Bone marrow (tissue), 2 donors: ENCODE results near the gene TMEM245.
"Not testable (repeated sequence)": the region's sequence is repeated elsewhere in the genome, so short reads cannot be mapped to it uniquely, and the experiment has no call there.

ENCODE experiments used
- DNase-seq, 2 donors: peaks; one replicate each; lab custom pipeline; 2025; lab: John Stamatoyannopoulos, UW

TMEM245 gene

GRCh38 chr9:108991479-108991878, 128.3 kb downstream of the TMEM245 start:
- no peak for DNase-seq

GRCh38 chr9:108983885-108984284, 135.9 kb downstream of the TMEM245 start:
- no peak for DNase-seq

GRCh38 chr9:108980893-108981292, 138.9 kb downstream of the TMEM245 start:
- DNase-seq = no peak

- DNase-seq = no peak
Observed at GRCh38 chr9:108978205-108978604, 141.5 kb downstream of the TMEM245 start.

GRCh38 chr9:108973895-108974294, 145.9 kb downstream of the TMEM245 start:
- DNase-seq = no peak

GRCh38 chr9:108972626-108973209, 147.0 kb downstream of the TMEM245 start:
- DNase-seq = no peak

GRCh38 chr9:108972186-108972585, 147.6 kb downstream of the TMEM245 start:
- no peak for DNase-seq

- not testable (repeated sequence) for DNase-seq
Observed at GRCh38 chr9:108971392-108971791, 148.4 kb downstream of the TMEM245 start.

- no peak for DNase-seq
Observed at GRCh38 chr9:108967916-108968315, 151.8 kb downstream of the TMEM245 start.
